Measurements from ENCODE around the gene CSGALNACT2. TPM values are rescaled to one million over a fixed set of nuclear protein-coding genes. Genes with fewer than 3 reads are reported as not detected.

The CSGALNACT2 gene
- total and polyA plus RNA-seq, 7 donors, result 3.2 to 37.1 (median 25.0) TPM

- no peaks in the 10 kb centered on the region for H3K27me3 ChIP-seq
- no peak for TF ChIP-seq POLR2A (IDR thresholded peaks at IDR 0.05)
- TF ChIP-seq CTCF (IDR thresholded peaks at IDR 0.05), result no peak
- no peak for TF ChIP-seq POLR2AphosphoS5 (IDR thresholded peaks at IDR 0.05)
- no peak for TF ChIP-seq EP300 (IDR thresholded peaks at IDR 0.05)
- peaks cover 0 to 45% (median 25%) of the 10 kb centered on the region in 4 donors for H3K4me1 ChIP-seq
- H3K4me3 ChIP-seq, result no peak overlapping the region
- 93 to 95% methylated on average over 2 of the region's 2 CpGs for WGBS, 2 donors
- intact Hi-C loops (cut with DNase I), result no loop called here
- no peak for DNase-seq
- H3K27ac ChIP-seq, result no peak overlapping the region
- H3K9me3 ChIP-seq, result no peaks in the 10 kb centered on the region
- no peaks in the 10 kb centered on the region for H3K36me3 ChIP-seq
Observed at GRCh38 chr10:43155221-43155620, 17.0 kb downstream of the CSGALNACT2 start.

- intact Hi-C loops (cut with DNase I), result no loop called here
- TF ChIP-seq CTCF (IDR thresholded peaks at IDR 0.05) (no peak), EP300 (IDR thresholded peaks at IDR 0.05) (no peak), POLR2AphosphoS5 (IDR thresholded peaks at IDR 0.05) (no peak), POLR2A (IDR thresholded peaks at IDR 0.05) (no peak)
- Histone ChIP-seq H3K4me3 (no peak overlapping the region), H3K27me3 (no peaks in the 10 kb centered on the region), H3K36me3 (no peaks in the 10 kb centered on the region), H3K9me3 (no peaks in the 10 kb centered on the region), H3K27ac (no peak overlapping the region), H3K4me1 (peaks cover 0 to 49% (median 28%) of the 10 kb centered on the region in 4 donors)
- 84 to 93% methylated on average over 1 of the region's 1 CpG for WGBS, 2 donors
- no peak for DNase-seq
Observed at GRCh38 chr10:43155741-43156140, 17.5 kb downstream of the CSGALNACT2 start.

- Histone ChIP-seq H3K36me3 (peaks cover 0 to under 1% (median 0%) of the 10 kb centered on the region in 4 donors), H3K9me3 (no peaks in the 10 kb centered on the region), H3K4me3 (no peak overlapping the region), H3K27ac (no peak overlapping the region), H3K4me1 (peaks cover 0 to 43% (median 24%) of the 10 kb centered on the region in 4 donors), H3K27me3 (no peaks in the 10 kb centered on the region)
- DNase-seq, result no peak
- intact Hi-C loops (cut with DNase I), result no loop called here
- WGBS, 2 donors, result 88 to 91% methylated on average over 9 of the region's 9 CpGs
- TF ChIP-seq POLR2AphosphoS5 (IDR thresholded peaks at IDR 0.05) (no peak), CTCF (IDR thresholded peaks at IDR 0.05) (no peak), POLR2A (IDR thresholded peaks at IDR 0.05) (no peak)
Observed at GRCh38 chr10:43156590-43157341, 18.5 kb downstream of the CSGALNACT2 start.

GRCh38 chr10:43158636-43159035 is 20.4 kb downstream of the CSGALNACT2 start:
- H3K4me3 ChIP-seq, result no peak overlapping the region
- no peaks in the 10 kb centered on the region for H3K9me3 ChIP-seq
- TF ChIP-seq EP300 (IDR thresholded peaks at IDR 0.05) (no peak), POLR2AphosphoS5 (IDR thresholded peaks at IDR 0.05) (no peak), CTCF (IDR thresholded peaks at IDR 0.05) (no peak), POLR2A (IDR thresholded peaks at IDR 0.05) (no peak)
- intact Hi-C loops (cut with DNase I), result no loop called here
- 88 to 93% methylated on average over 6 of the region's 6 CpGs for WGBS, 2 donors
- peaks cover 6 to 17% (median 7%) of the 10 kb centered on the region in 4 donors for H3K36me3 ChIP-seq
- no peaks in the 10 kb centered on the region for H3K27me3 ChIP-seq
- no peak for DNase-seq
- peaks cover 0 to 40% (median 21%) of the 10 kb centered on the region in 4 donors for H3K4me1 ChIP-seq
- no peak overlapping the region for H3K27ac ChIP-seq
